Neuronal stem cell (in vitro differentiated cells): Measurements from ENCODE around the gene ABHD17C.

Experiments used
- DNase-seq: peaks from one replicate; pipeline ENCODE4 v3.0.0-alpha.2; 2013; ENCODE audit warnings: low spot score
- H2AFZ ChIP-seq: one replicate; pipeline ENCODE4 v1.6.1; 2013; ENCODE audit warnings: mild to moderate bottlenecking, low read length, inconsistent platforms
- H2AK5ac ChIP-seq: 2 replicates; pipeline ENCODE4 v1.6.1; 2013; ENCODE audit warnings: low read depth, mild to moderate bottlenecking, inconsistent platforms, low read length, moderate library complexity, mixed read lengths
- H2BK120ac ChIP-seq: 2 replicates; pipeline ENCODE4 v1.6.1; 2013; ENCODE audit warnings: low read depth, mild to moderate bottlenecking, inconsistent platforms, low read length, moderate library complexity, mixed read lengths
- H2BK12ac ChIP-seq: one replicate; pipeline ENCODE4 v1.6.1; 2013; ENCODE audit warnings: low read length, inconsistent platforms
- H2BK15ac ChIP-seq: 2 replicates; pipeline ENCODE4 v1.6.1; 2013; ENCODE audit warnings: mild to moderate bottlenecking, low read length, inconsistent platforms, mixed read lengths
- H2BK5ac ChIP-seq: one replicate; pipeline ENCODE4 v1.6.1; 2013; ENCODE audit warnings: inconsistent platforms, mild to moderate bottlenecking, low read length, moderate library complexity
- H3K14ac ChIP-seq: one replicate; pipeline ENCODE4 v1.6.1; 2013; ENCODE audit warnings: low read length, inconsistent platforms
- H3K18ac ChIP-seq: 2 replicates; pipeline ENCODE4 v1.6.1; 2013; ENCODE audit warnings: low read length, inconsistent platforms
- H3K23ac ChIP-seq: 2 replicates; pipeline ENCODE4 v1.6.1; 2013; ENCODE audit warnings: low read depth, mild to moderate bottlenecking, mixed read lengths, low read length, inconsistent platforms; ENCODE audit not compliant: poor library complexity
- H3K27ac ChIP-seq: replicated peaks from 3 replicates; pipeline ENCODE4 v1.5.1; 2013; ENCODE audit warnings: low read length, inconsistent platforms
- H3K27me3 ChIP-seq, 3 experiments: 2 replicates each; pipeline ENCODE4 v1.6.1; 2013; ENCODE audit warnings: low read length in 3 of 3, mild to moderate bottlenecking in 2 of 3, inconsistent platforms in 1 of 3, low read depth in 1 of 3, mixed read lengths in 1 of 3, moderate library complexity in 1 of 3; ENCODE audit not compliant: control insufficient read depth in 3 of 3, insufficient read depth in 3 of 3
- H3K36me3 ChIP-seq, 2 donors: replicated peaks in 1 of 2; 2 replicates each; pipeline ENCODE4 v1.6.1; 2013; ENCODE audit warnings: low read length in 2 of 2; ENCODE audit not compliant: control insufficient read depth in 2 of 2, insufficient read depth in 2 of 2
- H3K4ac ChIP-seq: 2 replicates; pipeline ENCODE4 v1.6.1; 2013; ENCODE audit warnings: inconsistent platforms, mild to moderate bottlenecking, low read length, moderate library complexity
- H3K4me1 ChIP-seq, 2 donors: 1 replicate in 1 of 2; 2 replicates in 1 of 2; pipeline ENCODE4 v1.6.1; 2013; ENCODE audit warnings: low read length in 2 of 2, low read depth in 1 of 2; ENCODE audit not compliant: control insufficient read depth in 2 of 2, insufficient read depth in 1 of 2
- H3K4me2 ChIP-seq: one replicate; pipeline ENCODE4 v1.6.1; 2013; ENCODE audit warnings: mild to moderate bottlenecking, low read length, inconsistent platforms; ENCODE audit not compliant: insufficient read depth, poor library complexity, severe bottlenecking
- H3K4me3 ChIP-seq, 2 donors: 2 replicates each; pipeline ENCODE4 v1.5.1; 2013; ENCODE audit warnings: low read length in 2 of 2, mild to moderate bottlenecking in 2 of 2, inconsistent platforms in 1 of 2, moderate library complexity in 1 of 2
- H3K79me1 ChIP-seq: one replicate; pipeline ENCODE4 v1.6.1; 2013; ENCODE audit warnings: low read depth, mild to moderate bottlenecking, inconsistent platforms, low read length, moderate library complexity
- H3K9ac ChIP-seq: one replicate; pipeline ENCODE4 v1.6.1; 2013; ENCODE audit warnings: mild to moderate bottlenecking, low read depth, low read length, inconsistent platforms; ENCODE audit not compliant: poor library complexity
- H3K9me3 ChIP-seq, 2 donors: replicated peaks in 1 of 2; 2 replicates each; pipeline versions ENCODE3 to v1.6.1; 2013; ENCODE audit warnings: low read length in 2 of 2, mild to moderate bottlenecking in 2 of 2, inconsistent platforms in 1 of 2, low read depth in 1 of 2, mixed read lengths in 1 of 2, moderate library complexity in 1 of 2; ENCODE audit not compliant: control insufficient read depth in 2 of 2, insufficient read depth in 1 of 2
- H4K8ac ChIP-seq: one replicate; pipeline ENCODE4 v1.6.1; 2013; ENCODE audit warnings: low read depth, mild to moderate bottlenecking, inconsistent platforms, low read length, moderate library complexity
- H4K91ac ChIP-seq: one replicate; pipeline ENCODE4 v1.6.1; 2013; ENCODE audit warnings: low read length, low read depth, mild to moderate bottlenecking, inconsistent platforms; ENCODE audit not compliant: poor library complexity
- WGBS, 2 donors: extraction: QIAGEN DNeasy Blood & Tissue Kit; methylation state at CpG; one replicate each; pipeline ENCODE4 v1.1.7; 2013; ENCODE audit warnings: missing lambda C conversion rate in 2 of 2, mixed read lengths in 1 of 2; ENCODE audit not compliant: insufficient read length in 2 of 2, insufficient replicate concordance in 1 of 2; ENCODE audit errors: extremely low coverage in 2 of 2; 5-methylcytosine and 5-hydroxymethylcytosine counted together

ABHD17C gene

DNA sequence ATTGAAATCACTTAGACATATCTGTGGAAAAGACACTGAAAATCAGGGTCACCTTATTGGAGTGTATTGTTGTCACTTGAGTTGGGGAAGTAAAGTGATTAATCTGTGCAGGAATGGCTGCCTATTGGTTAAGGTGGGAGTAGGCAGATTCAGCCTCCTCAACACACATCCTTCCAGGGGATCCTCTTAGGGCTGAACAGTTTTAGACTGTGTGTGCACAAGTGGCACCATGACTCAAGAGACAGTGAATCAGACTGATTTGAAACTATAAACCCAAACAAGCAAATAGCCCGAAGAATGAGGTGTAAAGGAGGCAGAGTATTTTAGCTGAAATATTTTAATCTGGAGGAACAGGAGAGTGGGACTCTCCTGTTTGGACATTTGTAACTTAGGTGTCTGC lies 4.9 kb downstream of the ABHD17C start:
- Histone ChIP-seq H3K23ac (no peak overlapping the region), H3K4ac (no peak overlapping the region), H2AFZ (no peak overlapping the region), H3K9me3 (peaks cover 0 to 13% of the 10 kb centered on the region in 2 donors), H3K27ac (no peak overlapping the region), H3K9ac (no peak overlapping the region), H4K91ac (no peak overlapping the region), H3K4me2 (no peak overlapping the region), H3K27me3 (peaks cover 0 to 3% (median 0%) of the 10 kb centered on the region in 3 experiments), H3K4me3 (no peak overlapping the region), H4K8ac (no peak overlapping the region), H2BK15ac (no peak overlapping the region), H3K79me1 (peaks cover 2% of the 10 kb centered on the region), H2BK12ac (no peak overlapping the region), H3K4me1 (peaks cover 8% of the 10 kb centered on the region in 2 donors), H2AK5ac (no peak overlapping the region), H3K36me3 (peaks cover 0 to 14% of the 10 kb centered on the region in 2 donors), H2BK120ac (no peak overlapping the region), H2BK5ac (no peak overlapping the region), H3K14ac (no peak overlapping the region), H3K18ac (no peak overlapping the region)
- no CpG with 5 or more reads among the region's 1 CpG for WGBS, 2 donors
- DNase-seq = no peak

DNA sequence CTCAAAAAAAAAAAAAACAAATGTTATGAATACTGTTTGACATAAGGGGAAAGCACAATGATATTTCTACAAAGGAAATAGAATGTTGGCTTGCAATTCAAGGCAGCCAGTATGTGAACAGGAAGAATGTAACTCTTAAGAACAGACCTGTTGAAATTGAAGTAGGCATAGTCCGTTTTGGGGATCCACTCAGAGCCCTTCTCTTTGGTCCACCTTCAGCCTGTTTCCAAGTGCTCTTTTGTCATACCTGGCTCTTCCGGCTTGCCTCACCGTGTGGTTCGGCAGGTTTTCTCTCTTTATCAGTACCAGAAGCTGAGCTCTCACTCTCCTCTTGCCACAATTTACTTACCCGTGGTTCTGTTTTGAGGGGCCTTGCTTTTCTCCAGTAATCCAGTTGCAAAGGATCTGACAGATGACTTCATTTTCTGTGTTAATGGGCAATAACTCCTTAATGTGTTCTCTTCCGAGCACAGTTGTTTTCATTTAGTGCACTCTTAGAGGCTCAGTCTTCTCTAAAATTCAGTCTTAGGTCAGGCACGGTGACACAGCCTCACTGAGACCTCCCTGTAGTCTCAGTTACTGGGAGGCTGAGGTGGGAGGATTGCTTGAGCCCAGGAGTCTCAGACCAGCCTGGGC lies 6.7 kb downstream of the ABHD17C start:
- no peak overlapping the region for H3K23ac ChIP-seq
- DNase-seq = no peak
- no peak overlapping the region for H4K91ac ChIP-seq
- H2AFZ ChIP-seq = no peak overlapping the region
- no peak overlapping the region for H2AK5ac ChIP-seq
- peaks cover 0 to 13% of the 10 kb centered on the region in 2 donors for H3K9me3 ChIP-seq
- H3K14ac ChIP-seq = no peak overlapping the region
- peaks cover 9 to 10% of the 10 kb centered on the region in 2 donors for H3K4me1 ChIP-seq
- no peak overlapping the region for H3K27ac ChIP-seq
- no CpG with 5 or more reads among the region's 7 CpGs for whole genome bisulfite sequencing, 2 donors
- H3K18ac ChIP-seq = no peak overlapping the region
- no peak overlapping the region for H2BK120ac ChIP-seq
- no peak overlapping the region for H4K8ac ChIP-seq
- no peak overlapping the region for H2BK5ac ChIP-seq
- no peak overlapping the region for H3K9ac ChIP-seq
- H3K27me3 ChIP-seq = no peaks in the 10 kb centered on the region
- H3K36me3 ChIP-seq = peaks cover 0 to 14% of the 10 kb centered on the region in 2 donors
- H3K4me3 ChIP-seq = no peak overlapping the region
- no peak overlapping the region for H2BK15ac ChIP-seq
- no peak overlapping the region for H3K4ac ChIP-seq
- no peak overlapping the region for H2BK12ac ChIP-seq
- H3K79me1 ChIP-seq = no peaks in the 10 kb centered on the region
- no peak overlapping the region for H3K4me2 ChIP-seq

- no peak overlapping the region for H3K4me2 ChIP-seq
- H3K4ac ChIP-seq = no peak overlapping the region
- no peak overlapping the region for H3K4me3 ChIP-seq
- H3K9me3 ChIP-seq = peaks cover 0 to 13% of the 10 kb centered on the region in 2 donors
- H3K36me3 ChIP-seq = peaks cover 0 to 14% of the 10 kb centered on the region in 2 donors
- H2BK120ac ChIP-seq = no peak overlapping the region
- no peak overlapping the region for H4K91ac ChIP-seq
- no peak overlapping the region for H3K14ac ChIP-seq
- H2AFZ ChIP-seq = no peak overlapping the region
- no peak overlapping the region for H2AK5ac ChIP-seq
- no peak overlapping the region for H3K27ac ChIP-seq
- H2BK5ac ChIP-seq = no peak overlapping the region
- H3K27me3 ChIP-seq = no peaks in the 10 kb centered on the region
- H3K23ac ChIP-seq = no peak overlapping the region
- peaks cover 6 to 7% of the 10 kb centered on the region in 2 donors for H3K4me1 ChIP-seq
- H2BK15ac ChIP-seq = no peak overlapping the region
- no CpG with 5 or more reads among the region's 5 CpGs for WGBS, 2 donors
- DNase-seq = no peak
- no peaks in the 10 kb centered on the region for H3K79me1 ChIP-seq
- H2BK12ac ChIP-seq = no peak overlapping the region
- no peak overlapping the region for H3K9ac ChIP-seq
- no peak overlapping the region for H3K18ac ChIP-seq
- no peak overlapping the region for H4K8ac ChIP-seq
Measured at GRCh38 chr15:80703081-80703480, 8.0 kb downstream of the ABHD17C start.

- peaks cover 0 to 5% of the 10 kb centered on the region in 2 donors for H3K9me3 ChIP-seq
- H2AK5ac ChIP-seq = no peak overlapping the region
- no peak overlapping the region for H3K23ac ChIP-seq
- no peak overlapping the region for H2BK5ac ChIP-seq
- no peak overlapping the region for H4K91ac ChIP-seq
- H3K27ac ChIP-seq = no peak overlapping the region
- H2BK120ac ChIP-seq = no peak overlapping the region
- no peak overlapping the region for H2BK15ac ChIP-seq
- no peaks in the 10 kb centered on the region for H3K79me1 ChIP-seq
- H3K4me2 ChIP-seq = no peak overlapping the region
- no peak overlapping the region for H3K14ac ChIP-seq
- H3K4me3 ChIP-seq = no peak overlapping the region
- H3K4ac ChIP-seq = no peak overlapping the region
- H3K18ac ChIP-seq = no peak overlapping the region
- H4K8ac ChIP-seq = no peak overlapping the region
- no peak overlapping the region for H2AFZ ChIP-seq
- no peak overlapping the region for H2BK12ac ChIP-seq
- H3K36me3 ChIP-seq = peaks cover 0 to 10% of the 10 kb centered on the region in 2 donors
- no CpG with 5 or more reads among the region's 3 CpGs for WGBS, 2 donors
- no peak for DNase-seq
- no peak overlapping the region for H3K9ac ChIP-seq
- peaks cover 6 to 7% of the 10 kb centered on the region in 2 donors for H3K4me1 ChIP-seq
- H3K27me3 ChIP-seq = no peaks in the 10 kb centered on the region
Measured at GRCh38 chr15:80703965-80704364, 8.9 kb downstream of the ABHD17C start.
